GM19043 (cell line): ENCODE results near the gene NOXO1.
"Not testable (repeated sequence)": the region's sequence is repeated elsewhere in the genome, so short reads cannot be mapped to it uniquely, and the experiment has no call there.

Experiments
- ATAC-seq: cut with Tn5 transposase; IDR thresholded peaks from one replicate; pipeline ENCODE4 v1.9.1; 2021; ENCODE audit warnings: low read depth; ENCODE audit not compliant: unreplicated experiment

Gene NOXO1

DNA sequence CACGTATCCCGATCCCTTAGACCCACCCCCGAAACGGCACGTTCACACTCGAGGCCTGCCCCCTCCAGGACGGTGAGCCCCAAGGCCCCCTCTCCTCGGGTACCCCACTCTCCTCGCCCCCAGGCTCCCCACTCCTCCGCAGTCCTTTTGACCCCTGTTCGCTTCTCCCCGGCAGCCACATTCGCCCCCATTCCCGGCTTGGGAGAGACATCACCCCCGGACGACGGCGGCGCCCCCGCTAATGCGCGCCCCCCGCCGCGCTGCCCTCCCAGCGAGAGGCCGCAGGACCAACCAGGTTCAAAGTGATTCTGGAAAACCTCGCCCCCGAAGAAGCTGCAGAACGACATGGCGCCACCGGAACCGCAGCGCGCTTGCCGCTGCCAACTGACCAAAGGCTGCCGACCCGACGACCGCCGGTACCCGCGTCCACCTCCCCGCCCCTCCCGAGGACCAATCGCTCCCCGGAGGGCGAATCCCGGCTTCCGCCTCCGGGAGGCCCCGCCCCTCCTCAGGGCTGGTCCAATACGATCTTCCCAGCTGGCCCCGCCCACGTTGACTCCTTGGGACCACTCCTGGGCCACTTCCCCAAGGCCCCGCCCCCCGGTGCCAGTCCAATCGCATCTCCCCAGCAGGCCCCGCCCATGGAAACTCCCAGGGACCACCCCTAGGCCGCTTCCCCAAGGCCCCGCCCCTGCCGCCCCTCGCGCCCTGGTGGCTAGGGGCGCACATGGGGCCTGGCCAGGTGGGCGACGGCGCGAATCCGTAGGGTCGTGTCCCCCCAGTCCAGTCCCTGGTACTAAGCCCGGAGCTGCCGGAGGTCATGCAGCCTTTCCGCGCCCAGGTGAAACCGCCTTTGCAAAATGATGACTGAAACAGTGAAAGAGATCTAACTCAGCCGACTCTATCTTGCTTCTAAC is 38.2 kb downstream of the NOXO1 start, which contains the start of gene MSRB1:
TSS of gene MSRB1 (minus strand) at position 390 of the 917 bp plus-strand sequence. CDS start at position 347, 43 bp downstream.
- ATAC-seq: peak; percentile 88

- no peak for ATAC-seq
These were observed 39.0 kb downstream of the NOXO1 start for GRCh38 chr16:1942047-1942809.

GRCh38 chr16:1941162-1942046 is 39.9 kb downstream of the NOXO1 start:
- no peak for ATAC-seq

GRCh38 chr16:1940273-1941161 is 40.8 kb downstream of the NOXO1 start:
- no peak for ATAC-seq

DNA sequence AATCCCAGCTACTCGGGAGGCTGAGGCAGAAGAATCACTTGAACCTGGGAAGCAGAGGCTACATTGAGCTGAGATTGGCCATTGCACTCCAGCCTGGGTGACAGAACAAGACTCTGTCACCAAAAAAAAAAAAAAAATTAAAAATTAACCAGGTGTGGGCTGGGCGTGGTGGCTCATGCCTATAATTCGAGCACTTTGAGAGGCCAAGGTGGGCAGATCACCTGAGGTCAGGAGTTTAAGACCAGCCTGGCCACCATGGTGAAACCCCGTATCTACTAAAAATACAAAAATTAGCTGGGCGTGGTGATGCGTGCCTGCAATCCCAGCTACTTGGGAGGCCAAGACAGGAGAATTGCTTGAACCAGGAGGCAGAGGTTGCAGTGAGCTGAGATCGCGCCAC is 41.4 kb downstream of the NOXO1 start:
- not testable (repeated sequence) for ATAC-seq

GRCh38 chr16:1938910-1939309 is 42.4 kb downstream of the NOXO1 start:
- no peak for ATAC-seq

DNA sequence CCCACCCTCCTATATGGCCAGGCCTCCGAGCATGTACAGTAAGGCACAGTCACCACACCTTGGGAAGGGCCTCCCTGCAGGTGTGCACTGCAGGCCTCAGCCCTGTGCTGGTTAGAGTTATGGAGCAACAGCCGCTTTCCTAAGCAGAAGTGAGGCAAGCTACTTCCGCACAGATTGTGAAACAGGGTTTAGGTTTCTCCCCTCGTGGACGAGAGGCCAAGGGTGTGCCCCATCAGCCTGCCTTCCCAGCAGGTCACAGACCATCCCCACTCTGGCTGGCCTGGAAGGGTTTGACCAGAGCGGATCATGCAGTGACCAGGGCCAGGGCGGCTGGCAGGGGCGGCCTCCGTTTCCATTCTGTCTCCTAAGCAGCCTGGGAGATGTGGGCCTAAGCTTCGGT is 43.0 kb downstream of the NOXO1 start:
- no peak for ATAC-seq

GRCh38 chr16:1936945-1937479 is 44.3 kb downstream of the NOXO1 start:
- ATAC-seq: no peak

DNA sequence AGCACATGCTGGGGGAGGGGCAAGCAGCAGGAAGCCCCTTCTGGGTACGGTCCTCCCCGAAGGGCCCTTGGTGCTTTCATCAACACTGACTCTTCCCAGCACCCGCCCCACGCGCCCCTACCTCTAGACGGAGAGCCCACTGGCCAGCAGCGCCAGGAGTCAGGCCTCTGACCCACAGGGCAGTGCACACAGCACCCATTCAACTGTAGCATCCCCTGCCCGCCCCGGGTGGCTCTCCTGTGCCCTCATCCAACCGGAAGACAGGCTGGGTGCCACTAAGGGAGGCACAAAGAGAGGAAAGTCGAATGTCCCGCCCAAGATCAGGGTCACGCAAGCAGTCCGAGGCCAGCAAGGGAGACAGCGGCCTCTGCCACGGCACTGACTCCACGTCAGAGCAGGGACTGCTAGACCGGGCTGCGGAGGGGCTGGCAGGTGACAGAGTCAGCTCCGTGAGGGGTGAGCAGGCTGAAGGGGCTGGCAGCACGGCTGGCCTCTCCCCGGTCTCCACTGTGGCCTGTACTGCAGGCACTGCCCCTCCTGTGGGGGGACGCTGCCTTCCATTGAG is 48.1 kb downstream of the NOXO1 start:
- ATAC-seq: no peak

DNA sequence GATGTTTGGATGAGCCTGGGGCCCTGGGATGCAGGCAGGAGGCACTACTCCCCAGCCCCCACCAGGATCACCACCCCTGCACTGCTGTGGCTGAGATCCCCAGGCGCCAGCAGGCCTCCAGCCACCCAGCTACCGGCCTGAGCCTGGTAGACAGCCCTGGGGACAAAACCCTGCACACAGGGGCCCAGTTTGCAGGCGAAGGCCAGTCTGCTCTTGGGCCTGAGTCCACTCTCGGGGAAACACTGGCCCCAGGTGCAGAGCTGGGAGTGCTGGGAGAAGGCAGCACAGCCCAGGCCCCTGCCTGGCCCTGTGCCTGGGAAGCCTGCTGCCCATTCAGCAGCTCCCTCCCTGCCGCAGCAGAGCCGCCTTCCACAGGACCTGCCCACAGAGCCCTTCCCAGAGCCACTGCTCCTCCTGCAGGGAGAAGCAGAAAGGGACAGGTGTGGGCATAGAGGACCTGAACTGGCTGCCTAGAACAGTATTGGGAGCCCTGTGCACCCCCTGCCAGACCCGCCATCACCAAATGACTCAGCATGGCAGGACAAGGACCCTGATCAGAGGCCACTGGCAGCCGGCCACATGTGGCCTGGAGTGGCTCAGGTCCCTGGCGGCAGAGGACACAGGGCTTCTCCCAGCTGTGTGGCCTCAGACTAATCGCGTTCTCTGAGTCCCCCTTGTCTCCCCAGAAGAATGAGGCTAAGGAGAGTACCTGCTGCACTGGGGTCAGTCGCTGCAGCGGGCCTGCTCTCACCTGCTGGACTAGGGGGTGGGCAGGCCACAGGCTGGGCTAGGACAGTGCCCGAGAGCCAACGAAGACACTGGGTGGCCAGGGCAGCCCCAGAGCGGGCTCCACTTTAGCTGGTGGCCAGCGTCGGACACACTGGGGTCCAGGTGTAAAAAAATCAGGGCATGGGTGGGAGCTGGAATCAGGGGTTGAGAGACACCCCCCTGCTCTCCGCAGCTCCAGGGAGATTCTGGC is 48.9 kb downstream of the NOXO1 start:
- ATAC-seq: no peak

DNA sequence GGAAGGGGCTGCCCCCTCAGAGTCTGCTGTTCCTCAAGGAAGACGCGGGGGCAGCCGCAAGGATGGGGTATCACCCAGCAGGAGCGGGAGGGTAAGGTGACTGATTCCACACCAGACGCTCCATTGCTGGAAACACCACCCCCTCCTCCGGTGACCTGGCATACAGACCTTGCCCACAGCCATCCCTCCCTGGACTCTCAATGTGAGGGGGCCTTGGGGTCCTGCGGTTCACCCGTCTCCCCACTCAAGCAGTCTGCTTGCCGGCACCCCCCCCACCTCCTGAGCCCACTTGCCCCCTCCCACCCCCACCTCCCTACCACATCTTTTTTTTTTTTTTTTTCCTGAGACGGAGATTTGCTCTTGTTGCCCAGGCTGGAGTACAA is 50.9 kb downstream of the NOXO1 start:
- ATAC-seq: no peak

DNA sequence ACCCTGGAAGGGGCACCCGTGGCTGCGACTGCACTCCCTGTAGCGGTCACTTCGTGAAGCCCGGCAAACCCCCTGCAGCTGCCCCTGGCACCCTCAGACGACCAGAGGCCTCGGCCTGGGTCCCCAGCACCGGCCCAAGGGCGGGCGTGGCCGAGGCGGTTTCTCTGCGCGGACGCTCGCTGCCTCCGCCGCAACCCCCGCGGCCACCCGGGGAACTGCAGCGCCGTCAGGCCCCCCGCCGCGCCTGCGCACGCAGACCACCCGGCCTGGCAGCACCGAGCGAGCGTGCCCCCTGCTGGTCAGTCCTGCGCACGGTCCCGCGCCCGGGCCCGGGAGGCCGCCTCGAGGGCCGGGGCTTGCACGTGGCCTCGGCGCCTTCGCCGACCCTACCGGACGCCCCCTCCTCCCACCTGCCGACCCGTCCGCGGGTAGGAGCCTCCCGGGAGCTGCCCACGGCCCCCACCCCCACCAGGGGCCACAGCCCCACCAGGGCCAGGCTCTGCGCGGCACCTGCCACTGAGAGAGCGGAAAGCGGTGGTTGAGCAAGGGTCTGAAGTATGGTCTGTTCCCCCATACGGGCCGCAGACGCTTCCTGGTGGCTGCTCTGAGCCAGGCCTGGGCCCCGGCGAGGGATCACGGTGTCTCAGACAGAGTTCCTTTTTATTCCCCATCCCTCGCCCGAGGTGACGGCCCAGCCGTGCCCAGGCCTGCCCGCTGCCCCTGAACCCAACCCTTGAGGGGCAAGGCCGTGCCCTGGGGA is 51.5 kb downstream of the NOXO1 start:
- ATAC-seq: no peak

GRCh38 chr16:1929105-1929504 is 52.2 kb downstream of the NOXO1 start:
- ATAC-seq: no peak
